ENCODE measurements around the gene FAM161B. TPM values are rescaled to one million over a fixed set of nuclear protein-coding genes. Genes with fewer than 3 reads are reported as not detected.

The FAM161B gene
- total and polyA plus RNA-seq, 2 experiments from 2014 or later, result 2.0 to 2.3 TPM

- Histone ChIP-seq H3K36me3 (replicated peaks; ENCODE audit: insufficient read depth, low read depth) (no peaks in the 10 kb centered on the region), H3K27me3 (peaks cover 6% of the 10 kb centered on the region), H3K9me3 (ENCODE audit: low read depth) (no peaks in the 10 kb centered on the region), H3K4me1 (ENCODE audit: insufficient read depth) (peaks cover 4% of the 10 kb centered on the region), H4K20me1 (ENCODE audit: insufficient read depth, poor library complexity, severe bottlenecking) (no peaks in the 10 kb centered on the region), H3K4me2 (no peak overlapping the region), H3K27ac (no peak overlapping the region), H3K79me2 (peaks cover 4% of the 10 kb centered on the region), H3K4me3 (no peak overlapping the region), H2AFZ (peak overlapping the region; percentile 12), H3K9me2 (replicated peaks; ENCODE audit: insufficient read depth) (no peaks in the 10 kb centered on the region)
- WGBS (ENCODE audit: low lambda C conversion rate, missing lambda C conversion rate), result 51% methylated on average over 4 of the region's 4 CpGs
- TF ChIP-seq CTCF (IDR thresholded peaks at IDR 0.05; ENCODE audit: poor library complexity) (no peak), EZH2 (IDR thresholded peaks at IDR 0.05; ENCODE audit: borderline replicate concordance) (no peak), EZH2phosphoT487 (IDR thresholded peaks at IDR 0.05; ENCODE audit: low read depth, severe bottlenecking, unreplicated experiment) (peak; percentile 100)
- no peak for DNase-seq (ENCODE audit: low spot score)
These were observed 4.7 kb downstream of the FAM161B start for GRCh38 chr14:73945159-73945670.

GRCh38 chr14:73944432-73945158 lies 5.3 kb downstream of the FAM161B start:
- H3K9me2 ChIP-seq (replicated peaks; ENCODE audit: insufficient read depth), result no peaks in the 10 kb centered on the region
- peaks cover 6% of the 10 kb centered on the region for H3K27me3 ChIP-seq
- H3K27ac ChIP-seq, result no peak overlapping the region
- H3K36me3 ChIP-seq (replicated peaks; ENCODE audit: insufficient read depth, low read depth), result no peaks in the 10 kb centered on the region
- no peaks in the 10 kb centered on the region for H4K20me1 ChIP-seq (ENCODE audit: insufficient read depth, poor library complexity, severe bottlenecking)
- H3K4me2 ChIP-seq, result no peak overlapping the region
- TF ChIP-seq EZH2phosphoT487 (IDR thresholded peaks at IDR 0.05; ENCODE audit: low read depth, severe bottlenecking, unreplicated experiment) (no peak), EZH2 (IDR thresholded peaks at IDR 0.05; ENCODE audit: borderline replicate concordance) (no peak), CTCF (IDR thresholded peaks at IDR 0.05; ENCODE audit: poor library complexity) (no peak)
- no peaks in the 10 kb centered on the region for H3K9me3 ChIP-seq (ENCODE audit: low read depth)
- peaks cover 4% of the 10 kb centered on the region for H3K4me1 ChIP-seq (ENCODE audit: insufficient read depth)
- H2AFZ ChIP-seq, result no peak overlapping the region
- no peak for DNase-seq (ENCODE audit: low spot score)
- H3K79me2 ChIP-seq, result peaks cover 4% of the 10 kb centered on the region
- no peak overlapping the region for H3K4me3 ChIP-seq
- WGBS (ENCODE audit: low lambda C conversion rate, missing lambda C conversion rate), result 90% methylated on average over 17 of the region's 17 CpGs

GRCh38 chr14:73943083-73943482 lies 6.8 kb downstream of the FAM161B start:
- H3K4me3 ChIP-seq, result no peak overlapping the region
- H3K27ac ChIP-seq, result no peak overlapping the region
- 67% methylated on average over 4 of the region's 4 CpGs for WGBS (ENCODE audit: low lambda C conversion rate, missing lambda C conversion rate)
- H3K9me2 ChIP-seq (replicated peaks; ENCODE audit: insufficient read depth), result no peaks in the 10 kb centered on the region
- peaks cover 4% of the 10 kb centered on the region for H3K4me1 ChIP-seq (ENCODE audit: insufficient read depth)
- H3K27me3 ChIP-seq, result peaks cover 6% of the 10 kb centered on the region
- no peaks in the 10 kb centered on the region for H3K79me2 ChIP-seq
- no peak overlapping the region for H3K4me2 ChIP-seq
- H2AFZ ChIP-seq, result no peak overlapping the region
- no peaks in the 10 kb centered on the region for H4K20me1 ChIP-seq (ENCODE audit: insufficient read depth, poor library complexity, severe bottlenecking)
- H3K36me3 ChIP-seq (replicated peaks; ENCODE audit: insufficient read depth, low read depth), result no peaks in the 10 kb centered on the region
- no peaks in the 10 kb centered on the region for H3K9me3 ChIP-seq (ENCODE audit: low read depth)
- TF ChIP-seq EZH2phosphoT487 (IDR thresholded peaks at IDR 0.05; ENCODE audit: low read depth, severe bottlenecking, unreplicated experiment) (no peak), CTCF (IDR thresholded peaks at IDR 0.05; ENCODE audit: poor library complexity) (no peak), EZH2 (IDR thresholded peaks at IDR 0.05; ENCODE audit: borderline replicate concordance) (no peak)
- peak; percentile 38 for DNase-seq (ENCODE audit: low spot score)

All from hepatocyte (in vitro differentiated cells).